ENCODE results near the gene PWP1.
A peak's percentile ranks its signal among the peaks of the same experiment; 100 is the strongest.

The PWP1 gene

GRCh38 chr12:107736914-107737313, 51.3 kb downstream of the PWP1 start:
- no peak for DNase-seq

- peak; percentile 87 for DNase-seq
These were observed 62.9 kb downstream of the PWP1 start for GRCh38 chr12:107748472-107748871.

- peak; percentile 74 for DNase-seq
These were observed 63.5 kb downstream of the PWP1 start for GRCh38 chr12:107749083-107749482.

DNA sequence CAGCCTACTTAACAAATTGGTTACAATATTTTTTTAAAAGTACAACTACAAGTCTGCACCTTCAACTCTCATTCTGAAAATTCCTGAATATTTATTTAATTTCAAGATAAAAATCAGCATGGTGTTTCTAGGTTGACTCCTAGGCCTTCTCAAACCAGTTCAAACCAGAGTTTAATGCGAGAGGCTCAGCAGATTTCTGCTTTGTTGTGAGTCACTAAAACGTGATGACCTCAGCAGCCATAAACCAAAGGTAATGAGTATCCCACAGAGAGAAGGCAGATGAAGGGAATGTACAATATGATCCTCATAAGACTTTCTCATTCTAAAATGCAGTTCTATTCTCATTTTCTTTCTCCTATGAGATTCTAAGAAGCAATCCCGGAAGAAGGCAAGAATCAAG, 73.8 kb downstream of the PWP1 start:
- DNase-seq = peak; percentile 87

DNA sequence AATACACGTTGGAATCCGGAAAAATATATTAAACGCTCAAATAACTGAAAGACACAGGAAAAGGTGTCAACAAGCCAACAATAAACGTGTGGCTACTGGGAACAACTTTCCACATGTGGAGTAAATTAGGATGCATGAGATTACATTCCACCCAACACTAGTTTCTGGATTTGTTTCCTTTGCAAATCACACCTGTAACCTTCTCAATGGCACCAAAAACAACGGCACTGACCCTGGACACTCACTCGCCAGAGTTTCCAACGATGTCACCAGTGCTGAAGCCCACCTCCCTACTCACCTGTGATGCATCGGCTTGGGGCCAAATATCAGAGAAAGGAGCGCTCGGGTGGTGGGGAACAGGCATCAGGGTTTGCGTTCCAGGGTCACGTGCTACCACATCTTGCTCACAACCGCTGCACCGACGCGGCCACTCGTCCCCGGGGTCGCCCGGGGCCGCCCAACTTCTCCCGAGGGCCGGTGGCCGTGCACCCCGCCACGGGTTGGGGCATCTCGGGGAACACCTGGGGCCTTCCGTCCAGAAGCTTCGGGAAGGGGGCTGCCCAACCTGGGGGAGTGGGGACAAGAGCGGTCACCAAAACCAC, 74.7 kb downstream of the PWP1 start:
- DNase-seq = peak; percentile 7

DNA sequence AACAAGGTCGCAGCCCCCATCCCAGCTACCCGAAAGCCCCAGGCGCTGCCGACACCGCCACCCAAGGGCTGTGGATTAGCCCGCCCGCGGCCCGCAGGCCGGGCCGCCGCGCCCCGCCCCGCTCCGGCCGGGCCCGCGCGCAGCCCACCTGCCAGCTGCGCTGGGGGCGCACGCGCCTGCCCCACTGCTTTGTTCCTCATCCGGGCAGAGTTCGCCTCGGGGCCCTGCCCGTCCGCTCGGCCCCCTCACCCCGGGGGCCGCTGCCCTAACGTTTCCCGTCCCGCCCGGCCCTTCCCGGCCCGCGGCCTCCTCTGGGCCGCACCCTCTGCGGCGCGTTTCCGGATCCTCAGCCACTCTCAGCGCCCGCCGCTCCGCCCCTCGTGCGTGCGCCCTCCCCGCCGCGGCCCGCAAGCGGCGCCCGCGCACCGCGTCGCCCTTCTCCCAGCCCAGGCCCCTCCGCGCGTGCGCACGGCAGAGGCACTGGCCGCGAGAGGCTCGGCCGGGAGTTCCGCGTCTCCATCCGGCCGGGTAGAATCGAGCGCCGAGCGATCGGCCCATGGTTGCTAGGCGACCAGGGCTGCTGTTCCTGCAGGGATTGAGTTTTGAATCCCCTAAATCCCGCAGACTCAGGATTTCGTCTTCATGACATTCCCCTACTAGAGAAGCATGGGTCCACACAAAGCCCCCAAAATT, 75.4 kb downstream of the PWP1 start, which contains the start of gene PRDM4:
PRDM4 (minus strand) TSS at position 329 of the 693 bp plus-strand sequence. CDS start 622 bp downstream, outside the sequence.
- peak; percentile 95 for DNase-seq

DNA sequence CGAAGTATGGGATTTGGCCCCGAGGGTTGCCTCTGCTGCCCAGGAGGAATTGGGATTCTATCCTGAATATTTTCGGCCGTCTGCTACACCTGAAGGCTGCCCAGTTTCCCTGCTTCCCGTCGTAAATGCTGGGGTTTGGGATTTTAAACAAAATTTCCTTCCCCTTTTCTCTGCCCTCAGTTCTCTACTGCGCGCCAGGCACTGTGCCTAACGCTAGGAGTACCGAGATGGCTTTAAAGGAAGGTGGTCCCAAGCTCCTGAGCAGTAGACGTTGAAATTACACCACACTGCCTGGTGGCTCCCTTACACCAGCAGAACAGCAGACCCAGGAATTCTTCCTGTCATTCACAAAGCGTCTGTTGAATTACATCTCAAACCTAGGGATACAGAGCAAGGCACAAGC, 75.9 kb downstream of the PWP1 start:
- DNase-seq = no peak

Data from fibroblast of skin of right biceps (primary cell).